Middle frontal gyrus (tissue), 1 donor: ENCODE measurements around the gene RNF8.
"Not testable (repeated sequence)": the region's sequence is repeated elsewhere in the genome, so short reads cannot be mapped to it uniquely, and the experiment has no call there.

ENCODE experiments used
- DNase-seq: peaks from one replicate; pipeline ENCODE4 v3.0.0-alpha.2; 2015; ENCODE audit warnings: low spot score; ENCODE audit errors: extremely low spot score

Gene RNF8

GRCh38 chr6:37396571-37397180 lies 42.9 kb downstream of the RNF8 start:
- DNase-seq: no peak

GRCh38 chr6:37399131-37399530 lies 45.3 kb downstream of the RNF8 start:
- no peak for DNase-seq

- no peak for DNase-seq
Observed at GRCh38 chr6:37399795-37400490, 46.2 kb downstream of the RNF8 start.

GRCh38 chr6:37401658-37402057 lies 47.9 kb downstream of the RNF8 start:
- not testable (repeated sequence) for DNase-seq

- DNase-seq: no peak
Observed at GRCh38 chr6:37406726-37407341, 53.1 kb downstream of the RNF8 start.

GRCh38 chr6:37407948-37408347 lies 54.2 kb downstream of the RNF8 start:
- no peak for DNase-seq

- DNase-seq: no peak
Observed at GRCh38 chr6:37409501-37409900, 55.7 kb downstream of the RNF8 start.

- no peak for DNase-seq
Observed at GRCh38 chr6:37417393-37417792, 63.6 kb downstream of the RNF8 start.

GRCh38 chr6:37418722-37419121 lies 64.9 kb downstream of the RNF8 start:
- DNase-seq: no peak

- no peak for DNase-seq
Observed at GRCh38 chr6:37426058-37426944, 72.5 kb downstream of the RNF8 start.

GRCh38 chr6:37426945-37427510 lies 73.2 kb downstream of the RNF8 start:
- no peak for DNase-seq

- DNase-seq: no peak
Observed at GRCh38 chr6:37429352-37429750, 75.6 kb downstream of the RNF8 start.

- no peak for DNase-seq
Observed at GRCh38 chr6:37432590-37432915, 78.8 kb downstream of the RNF8 start.

GRCh38 chr6:37432916-37433656 lies 79.3 kb downstream of the RNF8 start, which contains the start of gene CMTR1:
CMTR1 (plus strand) TSS chr6:37433221; CDS start chr6:37435630, 2,409 bp downstream.
- DNase-seq: peak; percentile 76

GRCh38 chr6:37433657-37434271 lies 80.0 kb downstream of the RNF8 start:
- no peak for DNase-seq

- DNase-seq: no peak
Observed at GRCh38 chr6:37435373-37435772, 81.6 kb downstream of the RNF8 start.

- DNase-seq: no peak
Observed at GRCh38 chr6:37435816-37436215, 82.0 kb downstream of the RNF8 start.

- no peak for DNase-seq
Observed at GRCh38 chr6:37438930-37439329, 85.1 kb downstream of the RNF8 start.

GRCh38 chr6:37441651-37442050 lies 87.9 kb downstream of the RNF8 start:
- no peak for DNase-seq
